GM12878 (cell line): ENCODE results near the gene FFAR2. TPM values are rescaled to one million over a fixed set of nuclear protein-coding genes. Genes with fewer than 3 reads are reported as not detected.

ENCODE experiments used
- CEBPB ChIP-seq, 2 experiments: fragments of 150-350 bp in 1 of 2; IDR thresholded peaks; 2 replicates each; pipeline ENCODE4 v1.6.1; 2012 to 2014; ENCODE audit warnings: low read depth in 2 of 2, low read length in 2 of 2, borderline replicate concordance in 1 of 2, inconsistent platforms in 1 of 2
- CUX1 ChIP-seq: IDR thresholded peaks from 2 replicates; pipeline ENCODE4 v1.6.1; 2012; ENCODE audit warnings: improper control_type of control experiment, low read depth, low read length; ENCODE audit not compliant: insufficient replicate concordance
- ETV6 ChIP-seq, 2 experiments: fragments of 450-650 bp in 1 of 2; IDR thresholded peaks in 1 of 2; conservative IDR thresholded peaks in 1 of 2; 2 replicates each; pipeline ENCODE4 v1.6.1; 2014; ENCODE audit warnings: antibody characterized with exemption in 1 of 2, borderline replicate concordance in 1 of 2, low read depth in 1 of 2, mild to moderate bottlenecking in 1 of 2, moderate library complexity in 1 of 2
- FOS ChIP-seq: IDR thresholded peaks from 3 replicates; pipeline ENCODE4 v1.6.1; 2011; ENCODE audit warnings: borderline replicate concordance; ENCODE audit not compliant: insufficient read length; ENCODE audit errors: extremely low read depth
- GABPA ChIP-seq: IDR thresholded peaks from 2 replicates; pipeline ENCODE4 v1.6.1; 2014; ENCODE audit warnings: antibody characterized with exemption, low read depth, mild to moderate bottlenecking, inconsistent platforms
- HCFC1 ChIP-seq: fragments of 150-350 bp; IDR thresholded peaks from 2 replicates; pipeline ENCODE4 v1.6.1; 2014; ENCODE audit warnings: low read length
- LARP7 ChIP-seq: fragments of 450-650 bp; IDR thresholded peaks from 2 replicates; pipeline ENCODE4 v1.6.1; 2017; ENCODE audit warnings: mild to moderate bottlenecking
- MEF2A ChIP-seq: IDR thresholded peaks from 2 replicates; pipeline ENCODE4 v1.6.1; 2011; ENCODE audit warnings: low read depth, mild to moderate bottlenecking, low read length, moderate library complexity; ENCODE audit not compliant: insufficient read depth
- MEF2B ChIP-seq: fragments of 450-650 bp; IDR thresholded peaks from 2 replicates; pipeline ENCODE4 v1.6.1; 2018; ENCODE audit warnings: mild to moderate bottlenecking, moderate library complexity; ENCODE audit not compliant: partially characterized antibody, poor library complexity, severe bottlenecking
- MTA2 ChIP-seq: fragments of 450-650 bp; IDR thresholded peaks from 2 replicates; pipeline ENCODE4 v1.6.1; 2016; ENCODE audit warnings: low read depth, mild to moderate bottlenecking, moderate library complexity
- POLR2AphosphoS2 ChIP-seq: IDR thresholded peaks from 2 replicates; pipeline ENCODE4 v1.6.1; 2011; ENCODE audit warnings: low read depth, mild to moderate bottlenecking, low read length, improper control_type of control experiment, moderate library complexity
- RAD51 ChIP-seq: fragments of 450-650 bp; IDR thresholded peaks from 2 replicates; pipeline ENCODE4 v1.6.1; 2016; ENCODE audit warnings: moderate library complexity, mild to moderate bottlenecking, inconsistent platforms
- RELA ChIP-seq: fragments of 450-650 bp; IDR thresholded peaks from 2 replicates; pipeline ENCODE4 v1.8.0; 2014; ENCODE audit warnings: borderline replicate concordance; ENCODE audit not compliant: partially characterized antibody
- SMAD5 ChIP-seq: IDR thresholded peaks from 2 replicates; pipeline ENCODE4 v1.6.1; 2016; ENCODE audit warnings: antibody characterized with exemption, low read depth
- STAT3 ChIP-seq: IDR thresholded peaks from 2 replicates; pipeline ENCODE4 v1.6.1; 2011; ENCODE audit warnings: low read depth, low read length, improper control_type of control experiment
- TARDBP ChIP-seq: IDR thresholded peaks from 2 replicates; pipeline ENCODE4 v1.6.1; 2016; ENCODE audit warnings: borderline replicate concordance
- WRNIP1 ChIP-seq: IDR thresholded peaks from 2 replicates; pipeline ENCODE4 v1.6.1; 2011; ENCODE audit warnings: low read depth, low read length, improper control_type of control experiment, borderline replicate concordance
- YBX1 ChIP-seq: fragments of 450-650 bp; IDR thresholded peaks from 2 replicates; pipeline ENCODE4 v1.6.1; 2016; ENCODE audit warnings: antibody characterized with exemption
- ZNF384 ChIP-seq: IDR thresholded peaks from 2 replicates; pipeline ENCODE4 v1.6.1; 2012; ENCODE audit warnings: low read depth, mild to moderate bottlenecking, low read length, improper control_type of control experiment, borderline replicate concordance
- polyA plus RNA-seq, 11 experiments: library from polyadenylated mRNA; depleted of rRNA in 4 of 11; unstranded in 6 of 11; stranded (reverse) in 5 of 11; fragments of >200 nt; fragmentation: Nextera tagmentation in 4 of 11; fragmentation: Illumina TruSeq in 1 of 11; extraction: Ambion mirVana in 4 of 11; extraction: Trizol in 1 of 11; gene quantifications; 1 replicate in 1 of 11; 2 replicates in 10 of 11; pipeline versions ENCODE4 v1.2.1 to v1.2.3, GENCODE V29; 2011 to 2016; ENCODE audit warnings: inconsistent platforms in 2 of 11, missing spikeins in 2 of 11, low read depth in 1 of 11
- total RNA-seq, 4 experiments: library from RNA; depleted of rRNA in 3 of 4; stranded (reverse); fragments of >200 nt in 3 of 4; fragmentation: Illumina TruSeq in 1 of 4; extraction: Trizol in 1 of 4; gene quantifications; 2 replicates each; pipeline versions ENCODE4 v1.2.1 to v1.2.3, GENCODE V29; 2013 to 2021
- TF ChIP-seq, protein P1 (sequence below): IDR thresholded peaks from 2 replicates; pipeline ENCODE4 v1.6.1; 2011; ENCODE audit warnings: low read depth, mild to moderate bottlenecking, low read length, moderate library complexity, borderline replicate concordance; ENCODE audit errors: extremely low read depth
- TF ChIP-seq, protein P2 (sequence below): fragments of 450-650 bp; IDR thresholded peaks from 2 replicates; pipeline ENCODE4 v1.6.1; 2016; ENCODE audit warnings: mild to moderate bottlenecking
- TF ChIP-seq, protein P3 (sequence below): fragments of 450-650 bp; IDR thresholded peaks from 2 replicates; pipeline ENCODE4 v1.6.1; 2017; ENCODE audit warnings: mild to moderate bottlenecking
- TF ChIP-seq, protein P4 (sequence below): IDR thresholded peaks from 2 replicates; pipeline ENCODE4 v1.6.1; 2012; ENCODE audit warnings: low read depth, low read length, improper control_type of control experiment

FFAR2 gene
- total and polyA plus RNA-seq, 10 of the 15 experiments (the other 5 are each of a cell fraction or from before 2014, with no cell fraction given), result 0.05 to 4.0 (median 2.1) TPM

DNA sequence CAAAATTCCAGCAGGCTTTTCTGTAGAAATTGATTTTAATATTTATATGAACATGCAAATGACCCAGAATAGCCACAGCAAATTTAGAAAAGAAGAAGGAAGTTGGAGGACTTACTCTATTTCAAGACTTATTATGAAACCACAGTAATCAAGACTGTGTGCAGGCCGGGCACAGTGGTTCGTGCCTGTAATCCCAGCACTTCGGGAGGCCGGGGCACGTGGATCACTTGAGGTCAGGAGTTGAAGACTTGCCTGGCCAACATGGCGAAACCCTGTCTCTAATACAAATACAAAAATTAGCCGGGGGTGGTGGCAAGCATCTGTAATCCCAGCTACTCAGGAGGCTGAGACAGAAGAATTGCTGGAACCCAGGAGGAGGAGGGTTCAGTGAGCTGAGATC lies 6.0 kb upstream of the FFAR2 start (continued):
- no peak for TF ChIP-seq FOS
- TF ChIP-seq TARDBP, result no peak
- peak; percentile 54; the same call in 1 of the 2 replicates for TF ChIP-seq MTA2
- TF ChIP-seq, protein P1, sequence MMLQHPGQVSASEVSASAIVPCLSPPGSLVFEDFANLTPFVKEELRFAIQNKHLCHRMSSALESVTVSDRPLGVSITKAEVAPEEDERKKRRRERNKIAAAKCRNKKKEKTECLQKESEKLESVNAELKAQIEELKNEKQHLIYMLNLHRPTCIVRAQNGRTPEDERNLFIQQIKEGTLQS, result no peak
- no peak for TF ChIP-seq WRNIP1
- TF ChIP-seq MEF2A, result peak; percentile 43; the same call in 1 of the 2 replicates
- no peak for TF ChIP-seq POLR2AphosphoS2
- TF ChIP-seq HCFC1, result no peak
- no peak for TF ChIP-seq ZNF384
- TF ChIP-seq, protein P2, sequence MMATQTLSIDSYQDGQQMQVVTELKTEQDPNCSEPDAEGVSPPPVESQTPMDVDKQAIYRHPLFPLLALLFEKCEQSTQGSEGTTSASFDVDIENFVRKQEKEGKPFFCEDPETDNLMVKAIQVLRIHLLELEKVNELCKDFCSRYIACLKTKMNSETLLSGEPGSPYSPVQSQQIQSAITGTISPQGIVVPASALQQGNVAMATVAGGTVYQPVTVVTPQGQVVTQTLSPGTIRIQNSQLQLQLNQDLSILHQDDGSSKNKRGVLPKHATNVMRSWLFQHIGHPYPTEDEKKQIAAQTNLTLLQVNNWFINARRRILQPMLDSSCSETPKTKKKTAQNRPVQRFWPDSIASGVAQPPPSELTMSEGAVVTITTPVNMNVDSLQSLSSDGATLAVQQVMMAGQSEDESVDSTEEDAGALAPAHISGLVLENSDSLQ, result no peak
- no peak for TF ChIP-seq RAD51
- TF ChIP-seq, protein P3, sequence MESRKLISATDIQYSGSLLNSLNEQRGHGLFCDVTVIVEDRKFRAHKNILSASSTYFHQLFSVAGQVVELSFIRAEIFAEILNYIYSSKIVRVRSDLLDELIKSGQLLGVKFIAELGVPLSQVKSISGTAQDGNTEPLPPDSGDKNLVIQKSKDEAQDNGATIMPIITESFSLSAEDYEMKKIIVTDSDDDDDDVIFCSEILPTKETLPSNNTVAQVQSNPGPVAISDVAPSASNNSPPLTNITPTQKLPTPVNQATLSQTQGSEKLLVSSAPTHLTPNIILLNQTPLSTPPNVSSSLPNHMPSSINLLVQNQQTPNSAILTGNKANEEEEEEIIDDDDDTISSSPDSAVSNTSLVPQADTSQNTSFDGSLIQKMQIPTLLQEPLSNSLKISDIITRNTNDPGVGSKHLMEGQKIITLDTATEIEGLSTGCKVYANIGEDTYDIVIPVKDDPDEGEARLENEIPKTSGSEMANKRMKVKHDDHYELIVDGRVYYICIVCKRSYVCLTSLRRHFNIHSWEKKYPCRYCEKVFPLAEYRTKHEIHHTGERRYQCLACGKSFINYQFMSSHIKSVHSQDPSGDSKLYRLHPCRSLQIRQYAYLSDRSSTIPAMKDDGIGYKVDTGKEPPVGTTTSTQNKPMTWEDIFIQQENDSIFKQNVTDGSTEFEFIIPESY, result no peak
- TF ChIP-seq RELA, result no peak
- TF ChIP-seq SMAD5, result no peak
- no peak for TF ChIP-seq YBX1
- no peak for TF ChIP-seq CEBPB (IDR thresholded peaks at IDR 0.05; ENCODE audit: borderline replicate concordance in 1 of 2, low read depth in 2 of 2, low read length in 2 of 2)
- no peak for TF ChIP-seq LARP7
- peak; percentile 54 for TF ChIP-seq MEF2B
- no peak for TF ChIP-seq STAT3
- no peak for TF ChIP-seq ETV6 (conservative IDR thresholded peaks at IDR 0.05 in 1 of 2, IDR thresholded peaks at IDR 0.05 in 1 of 2; ENCODE audit: borderline replicate concordance in 1 of 2, low read depth in 1 of 2)
- no peak for TF ChIP-seq CUX1
- TF ChIP-seq, protein P4, sequence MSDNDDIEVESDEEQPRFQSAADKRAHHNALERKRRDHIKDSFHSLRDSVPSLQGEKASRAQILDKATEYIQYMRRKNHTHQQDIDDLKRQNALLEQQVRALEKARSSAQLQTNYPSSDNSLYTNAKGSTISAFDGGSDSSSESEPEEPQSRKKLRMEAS, result peak; percentile 53; the same call in 1 of the 2 replicates
- TF ChIP-seq GABPA, result no peak
